GM19035 (cell line): Measurements from ENCODE around the gene IFI27L2.

Experiments
- ATAC-seq: cut with Tn5 transposase; IDR thresholded peaks from one replicate; pipeline ENCODE4 v1.9.1; 2021; ENCODE audit not compliant: unreplicated experiment

The IFI27L2 gene

DNA sequence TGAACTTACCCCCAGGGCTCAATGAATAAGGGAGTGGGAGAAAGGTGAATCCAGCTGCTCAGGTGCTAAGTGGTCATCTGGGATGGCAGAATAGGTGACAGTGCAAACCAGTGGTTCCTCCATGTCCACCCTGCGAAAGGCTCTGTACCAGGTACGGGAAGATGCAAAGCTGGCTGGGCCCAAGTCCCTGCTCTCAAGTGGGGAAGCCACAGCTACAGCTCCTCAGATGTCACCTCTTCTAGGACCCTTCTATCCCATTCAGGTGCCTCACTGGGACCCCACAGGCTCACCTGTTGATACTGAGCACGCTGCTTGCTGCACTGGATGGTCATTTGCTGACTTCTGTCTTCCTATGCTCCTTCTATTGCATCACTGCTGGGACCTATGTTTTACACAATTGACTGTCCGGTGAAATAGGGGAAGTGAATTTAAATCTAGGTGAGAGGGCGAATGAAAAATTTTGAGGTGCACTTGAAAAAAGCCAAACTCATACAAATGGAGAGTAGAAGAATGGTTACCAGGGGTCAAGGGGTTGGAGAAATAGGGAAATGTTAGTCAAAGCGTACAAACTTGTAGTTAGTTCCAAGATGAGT, 24.4 kb upstream of the IFI27L2 start:
- ATAC-seq: no peak

DNA sequence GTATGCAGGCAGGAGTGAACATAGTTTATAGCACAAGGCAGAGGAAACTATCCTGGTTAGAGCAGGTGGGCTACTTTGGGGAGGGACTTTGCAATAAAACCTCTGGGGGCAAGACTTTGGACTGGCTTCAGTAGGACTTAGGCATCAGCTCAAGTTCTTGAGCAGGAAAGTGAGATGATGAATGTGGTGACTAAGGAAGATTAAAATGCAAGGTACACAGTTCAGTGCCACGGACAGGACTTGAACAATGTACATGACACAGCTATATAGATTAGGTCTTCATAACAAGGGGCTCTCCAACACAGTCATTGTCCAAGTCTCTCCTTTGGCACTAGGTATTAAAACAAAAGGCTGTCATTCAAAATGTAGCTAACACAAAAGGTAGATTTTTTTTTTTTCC, 23.3 kb upstream of the IFI27L2 start:
- no peak for ATAC-seq

DNA sequence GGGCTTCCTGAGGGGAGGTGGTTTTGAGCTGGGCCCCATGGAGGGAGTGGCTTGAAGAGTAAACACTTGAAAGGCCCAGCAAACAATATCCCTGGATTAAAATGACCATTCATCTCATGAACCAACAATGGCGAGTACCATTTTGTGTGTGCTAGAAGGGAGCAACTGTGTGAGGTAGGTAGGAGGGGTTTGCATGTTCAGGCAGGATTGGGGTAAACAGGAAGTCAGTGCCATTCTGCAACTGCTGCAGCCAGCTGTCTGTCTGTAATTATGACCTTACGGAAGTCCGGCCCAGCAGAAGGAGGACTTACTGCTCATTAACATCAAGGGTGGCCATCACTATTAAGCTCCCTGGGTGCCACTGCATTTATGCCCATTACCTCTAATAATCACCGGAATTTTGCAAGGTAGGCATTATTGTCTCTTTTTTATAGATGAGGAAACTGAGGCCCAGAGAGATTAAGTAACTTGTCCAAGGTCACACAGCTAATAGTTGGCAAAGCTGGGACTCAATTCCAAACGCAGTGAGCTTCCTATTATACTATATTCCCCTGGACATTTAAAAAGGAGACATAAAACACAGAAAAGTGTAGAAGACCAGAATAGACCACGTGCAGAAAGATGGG, 16.6 kb upstream of the IFI27L2 start:
- no peak for ATAC-seq

DNA sequence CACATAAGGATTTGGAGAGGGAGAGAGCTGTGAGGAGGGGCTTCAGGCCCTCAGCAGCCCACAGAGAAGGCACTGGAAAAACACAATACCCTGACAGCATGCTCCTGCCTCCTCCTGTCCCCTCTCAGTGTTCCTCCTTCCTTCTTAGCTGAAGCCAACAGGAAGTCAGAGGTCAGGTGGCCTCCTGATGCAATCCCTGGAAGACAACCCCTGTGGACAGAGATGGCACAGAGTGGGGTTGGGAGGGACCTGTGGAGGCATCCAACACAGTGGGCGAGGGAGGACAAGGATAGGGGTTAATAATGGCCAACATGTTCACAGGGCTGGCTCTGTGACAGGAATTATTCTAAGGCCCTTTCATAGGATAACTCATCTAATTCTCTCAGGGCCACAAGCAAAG, 15.4 kb upstream of the IFI27L2 start:
- ATAC-seq: no peak

DNA sequence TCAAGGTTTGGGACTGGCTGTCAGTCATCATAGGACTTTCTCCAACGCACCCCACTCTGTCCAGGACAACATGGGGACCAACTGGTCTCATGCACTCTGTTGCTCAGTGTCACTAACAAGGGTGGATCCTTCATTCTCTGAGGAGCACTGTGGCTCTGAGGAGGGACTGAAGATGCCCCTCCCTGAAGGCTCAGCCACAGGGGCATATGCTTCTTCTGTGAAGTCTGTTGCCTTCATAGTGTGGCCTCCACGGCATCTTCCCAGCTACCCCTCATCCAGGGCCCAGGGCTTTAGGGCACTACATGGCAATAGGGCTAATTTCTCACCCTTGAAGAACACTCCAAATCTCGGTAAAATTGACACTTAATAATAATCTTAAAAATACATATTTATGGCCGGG, 14.3 kb upstream of the IFI27L2 start:
- no peak for ATAC-seq

DNA sequence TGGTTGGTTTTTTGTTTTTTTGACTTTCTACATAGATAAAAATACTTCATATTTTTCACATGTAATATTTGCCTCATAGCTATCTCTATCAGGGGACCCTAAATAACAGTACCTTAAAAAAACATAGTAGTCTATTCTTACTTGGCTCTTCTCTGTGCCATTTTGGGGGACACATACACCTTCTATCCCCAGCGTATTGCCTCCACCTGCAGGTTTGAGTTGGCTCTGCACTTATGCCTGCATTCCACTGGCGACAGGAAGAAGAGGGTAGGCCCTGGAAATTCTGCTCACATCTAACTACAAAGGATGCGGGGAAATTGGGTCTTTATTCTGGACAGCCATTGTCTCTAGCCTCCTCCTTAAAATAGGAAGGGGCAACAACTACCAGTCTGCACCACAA, 13.8 kb upstream of the IFI27L2 start:
- no peak for ATAC-seq

DNA sequence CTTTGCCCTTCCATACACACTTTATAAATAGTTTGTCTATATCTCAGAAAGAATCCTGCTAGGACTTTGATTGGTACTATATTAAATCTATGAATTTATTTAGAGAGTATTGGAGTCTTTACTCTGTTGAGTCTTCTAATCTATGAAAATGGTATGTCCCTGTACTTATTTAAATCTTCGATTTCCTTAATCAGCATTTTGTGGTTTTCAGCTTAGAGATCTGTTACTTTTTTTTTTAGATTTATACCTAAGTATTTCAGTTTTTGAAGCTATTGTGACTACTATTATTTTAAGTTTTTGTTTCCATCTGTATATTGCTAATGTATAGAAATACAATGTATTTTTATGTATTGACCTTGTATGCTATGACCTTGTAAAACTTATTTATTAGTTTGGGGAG, 13.4 kb upstream of the IFI27L2 start:
- no peak for ATAC-seq

DNA sequence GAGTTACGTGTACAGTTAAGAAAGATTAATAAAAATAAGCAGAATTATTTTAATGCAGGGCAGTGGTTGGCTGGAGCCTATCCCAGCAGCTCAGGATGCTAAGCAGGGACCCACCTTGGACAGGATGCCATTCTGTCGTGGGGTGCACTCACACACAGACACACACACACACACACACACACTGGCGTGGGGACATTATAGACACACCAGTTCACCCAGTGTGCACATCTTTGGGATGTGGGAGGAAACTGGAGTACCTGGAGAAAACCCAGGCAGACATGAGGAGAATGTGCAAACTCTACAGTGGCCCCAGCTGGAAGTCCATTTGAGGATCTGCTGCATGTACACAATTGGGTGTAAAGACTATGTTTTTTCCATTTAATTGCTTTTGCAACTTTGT, 12.8 kb upstream of the IFI27L2 start:
- ATAC-seq: no peak

DNA sequence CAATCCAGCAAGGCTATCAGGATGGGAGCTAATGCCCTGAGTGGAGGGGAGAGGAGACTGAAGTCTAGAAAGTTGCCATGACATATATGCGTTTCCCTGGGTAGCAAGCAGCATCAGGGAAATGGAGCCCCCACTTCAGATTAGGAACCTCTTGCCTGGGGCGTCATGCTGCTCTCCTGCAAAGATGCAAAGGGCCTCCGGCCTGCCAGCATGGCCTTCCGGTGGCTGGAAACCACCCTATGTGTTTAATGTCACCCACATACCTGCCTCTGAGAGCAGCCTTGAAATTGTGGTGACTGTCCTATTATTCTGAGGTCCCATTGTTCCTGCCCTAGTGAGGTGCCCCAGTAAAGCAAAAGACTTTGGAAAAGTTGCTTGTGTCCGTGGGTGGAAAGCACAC, 10.0 kb upstream of the IFI27L2 start:
- no peak for ATAC-seq

DNA sequence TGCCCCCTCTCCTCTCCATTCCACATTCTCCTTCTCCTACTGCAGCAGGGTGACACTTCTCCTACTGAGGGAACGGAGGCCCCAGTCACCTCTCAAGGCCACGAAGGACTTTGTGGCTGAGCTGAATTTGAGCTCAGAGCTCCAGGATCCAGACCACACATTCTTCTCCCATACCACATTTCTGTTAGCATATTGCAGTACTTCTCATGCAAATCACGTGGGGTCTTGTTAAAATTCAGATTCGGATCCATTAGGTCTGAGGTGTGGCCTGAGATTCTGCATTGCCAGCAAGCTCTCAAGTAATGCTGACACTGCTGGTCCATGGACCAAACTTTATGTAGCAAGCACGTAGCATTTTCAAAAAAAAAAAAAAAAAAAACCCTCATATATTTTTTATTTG, 9.6 kb upstream of the IFI27L2 start:
- ATAC-seq: no peak

DNA sequence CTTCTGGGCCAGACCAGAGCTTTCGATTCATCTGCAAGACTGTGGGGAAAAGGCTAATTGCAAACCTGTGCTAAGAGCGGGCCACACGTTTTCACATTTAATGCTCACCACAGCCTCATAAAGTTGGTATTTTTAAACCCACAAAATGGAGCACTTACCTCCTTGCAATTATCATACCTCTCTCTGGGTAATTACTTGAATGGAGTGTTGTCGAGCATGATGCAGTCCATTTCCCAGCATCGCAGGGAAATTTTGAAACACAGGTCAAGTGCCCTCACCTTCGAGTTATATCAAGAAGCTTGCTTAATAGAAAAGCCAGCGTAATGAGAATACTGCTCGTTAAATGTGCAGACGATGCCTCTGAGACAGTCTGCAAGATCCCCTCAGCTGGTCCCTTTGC, 8.8 kb upstream of the IFI27L2 start:
- no peak for ATAC-seq

DNA sequence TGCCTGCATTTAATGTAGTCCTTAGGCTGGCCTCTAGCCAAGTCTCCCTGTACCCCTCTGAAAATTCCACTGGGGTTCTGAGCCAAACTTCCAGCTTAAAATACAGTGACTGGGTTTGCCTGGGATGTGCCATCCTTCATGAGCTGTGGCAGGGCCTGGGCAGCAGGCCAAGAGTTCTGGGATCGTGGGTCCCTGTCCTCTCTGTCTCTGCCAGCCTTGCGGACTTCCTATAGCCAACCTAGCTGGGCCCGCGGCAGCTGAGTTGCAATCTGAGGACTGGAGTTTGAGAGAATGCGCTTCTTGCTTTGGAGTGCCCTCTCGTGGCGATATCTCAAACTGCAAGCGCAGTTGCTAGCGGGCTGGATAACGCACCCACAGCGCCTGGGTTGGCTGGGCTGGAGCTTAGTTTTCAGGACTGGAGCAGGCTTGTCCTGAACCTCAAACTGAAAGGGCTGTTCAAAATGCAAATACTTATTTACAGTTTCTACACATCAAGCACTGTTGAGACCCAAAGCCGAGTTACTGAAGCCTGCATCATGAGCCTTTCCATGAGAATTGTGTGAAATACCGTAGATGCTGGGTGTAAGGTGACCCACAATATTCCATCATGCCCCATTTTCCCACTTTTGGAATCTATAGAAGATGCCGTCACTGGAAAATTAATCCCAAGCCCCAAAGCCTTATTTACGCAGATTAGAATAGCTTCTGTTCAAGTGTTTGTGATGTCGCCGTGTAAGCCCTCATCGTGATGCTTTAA, 7.3 kb upstream of the IFI27L2 start:
- ATAC-seq: peak; percentile 81

DNA sequence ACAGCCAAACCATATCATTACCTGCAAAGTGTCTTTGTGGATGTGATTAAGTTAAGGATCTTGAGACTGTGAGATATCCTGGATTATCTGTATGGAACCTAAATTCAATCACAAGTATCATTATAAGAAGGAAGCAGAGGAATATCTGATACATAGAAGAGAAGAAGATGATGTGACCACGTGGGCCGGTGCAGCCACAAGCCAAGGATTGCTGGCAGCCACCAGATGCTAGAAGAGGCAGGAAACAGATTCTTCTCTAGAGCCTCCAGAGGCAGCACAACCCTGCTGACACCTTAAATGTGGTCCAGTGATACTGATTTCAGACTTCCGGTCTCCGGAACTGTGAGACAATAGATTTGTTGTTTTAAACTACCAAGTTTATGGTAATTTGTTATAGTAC, 6.1 kb upstream of the IFI27L2 start:
- ATAC-seq: no peak

DNA sequence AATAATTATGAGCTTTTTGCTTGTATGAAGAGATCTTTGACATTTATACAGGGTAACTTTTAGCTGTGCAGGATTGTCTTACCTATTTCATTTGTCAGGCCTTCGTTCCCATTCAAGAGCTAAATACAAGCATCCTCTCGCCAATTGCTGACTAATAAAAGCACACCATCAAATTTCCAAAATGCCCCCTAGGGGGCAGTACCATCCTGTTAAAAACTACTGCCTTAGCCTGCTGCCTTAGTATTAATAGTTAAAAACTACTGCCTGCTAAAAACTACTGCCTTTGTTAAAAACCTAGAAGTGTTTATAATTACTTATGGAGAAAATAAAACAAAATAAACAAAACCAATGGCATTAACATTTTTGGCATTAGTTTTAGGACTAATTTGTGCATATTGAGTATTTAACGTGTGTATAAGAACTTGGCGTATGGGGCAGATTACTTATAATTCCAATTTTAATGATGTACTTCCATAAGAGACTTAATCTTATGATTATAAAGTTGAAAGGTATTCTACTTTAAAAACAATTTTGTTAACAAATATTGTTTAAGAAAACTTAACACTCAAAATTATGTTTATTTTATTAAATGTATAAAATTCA, 3.0 kb upstream of the IFI27L2 start:
- ATAC-seq: no peak

DNA sequence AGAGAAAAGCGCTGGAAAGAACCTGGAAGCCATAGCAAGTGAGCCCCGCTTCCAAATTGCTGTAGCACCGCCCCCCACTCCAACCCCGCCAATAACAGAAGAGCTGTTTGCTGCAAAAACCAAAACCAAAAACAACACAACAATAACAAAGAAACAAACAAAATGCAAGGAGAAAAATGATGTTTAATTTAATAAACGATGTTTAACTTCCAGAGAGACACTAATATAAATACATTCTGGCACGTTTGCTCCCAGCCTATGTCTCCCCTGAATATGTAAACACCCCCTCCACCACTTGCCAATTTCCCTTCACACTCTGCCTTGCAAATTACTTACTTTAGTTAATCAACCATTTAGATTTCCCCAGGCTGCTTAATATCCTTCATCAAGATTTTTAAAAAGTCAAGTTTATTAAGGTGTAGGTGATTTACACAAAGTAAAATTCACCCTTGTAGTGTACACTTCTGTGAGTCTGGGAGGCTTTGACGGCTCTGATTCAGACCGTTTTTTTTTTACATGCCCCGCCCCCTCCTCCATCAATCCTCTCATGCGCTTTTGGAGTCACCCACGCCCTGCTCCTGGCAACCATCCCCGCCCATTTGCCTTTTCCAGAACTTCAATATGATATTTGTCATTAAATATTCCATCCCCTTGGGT, 482 bp upstream of the IFI27L2 start:
- no peak for ATAC-seq

DNA sequence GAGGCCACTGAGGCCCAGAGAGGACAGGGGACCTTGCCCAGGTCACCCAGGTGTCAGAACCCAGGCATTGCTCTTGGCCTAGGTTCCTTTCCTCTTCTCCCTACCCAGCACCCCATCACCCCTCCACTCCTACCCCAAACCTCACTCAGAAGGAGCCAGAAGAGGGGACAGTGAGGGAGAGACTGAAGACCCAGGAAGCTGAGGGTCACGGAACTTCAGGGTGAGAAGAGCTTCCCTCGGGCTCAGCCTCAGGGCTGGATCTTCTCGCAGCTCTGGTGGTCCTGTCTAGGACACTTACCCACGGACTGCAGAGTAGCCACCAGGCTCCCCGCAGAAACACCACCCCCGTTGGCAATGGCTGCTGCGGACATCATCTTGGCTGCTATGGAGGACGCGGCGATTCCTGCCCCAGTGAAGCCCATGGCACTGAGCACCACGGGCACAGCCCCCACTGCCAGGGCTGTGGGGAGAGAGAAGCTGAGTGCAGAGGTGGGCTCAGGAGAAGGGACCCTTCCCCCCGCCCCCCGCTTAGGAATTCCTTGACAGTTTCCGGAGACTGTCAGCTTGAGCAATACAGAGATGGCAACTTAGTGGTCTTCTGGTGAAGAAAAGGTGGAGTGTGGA, 1.1 kb downstream of the IFI27L2 start:
- no peak for ATAC-seq

DNA sequence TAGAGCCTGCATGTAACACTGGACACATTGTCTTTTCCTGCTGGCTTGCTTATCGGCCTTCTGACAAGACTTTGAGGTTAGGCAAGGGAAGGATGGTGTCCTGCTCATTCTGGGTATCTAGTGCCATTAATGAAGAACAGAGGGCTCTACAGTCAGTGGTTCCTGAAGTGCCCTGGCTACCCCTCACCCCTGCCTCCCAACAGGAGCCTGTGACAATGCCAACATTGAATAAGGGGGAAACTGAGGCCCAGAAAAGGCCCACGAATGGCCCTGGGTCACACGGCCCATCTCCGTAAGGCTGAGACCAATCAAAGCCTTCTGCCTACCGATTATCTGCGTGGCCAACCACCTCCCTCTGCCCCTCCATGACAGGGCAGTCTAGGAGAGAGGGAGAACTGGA, 2.1 kb downstream of the IFI27L2 start:
- ATAC-seq: no peak

DNA sequence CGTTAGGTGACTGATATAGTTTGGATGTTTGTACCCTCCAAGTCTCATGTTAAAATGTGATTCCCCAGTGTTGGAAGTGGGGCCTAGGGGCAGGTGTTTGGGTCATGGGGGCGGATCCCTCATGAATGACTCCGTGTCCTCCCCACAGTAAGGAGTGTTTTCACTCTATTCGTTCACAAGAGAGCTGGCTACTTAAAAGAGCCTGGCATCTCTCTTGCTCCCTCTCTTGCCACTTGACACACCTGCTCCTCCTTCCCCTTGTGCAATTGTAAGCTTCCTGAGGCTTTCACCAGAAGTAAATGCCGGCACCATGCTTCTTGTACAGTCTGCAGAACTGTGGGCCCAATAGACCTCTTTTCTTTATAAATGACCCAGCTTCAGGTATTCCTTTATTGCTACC, 2.6 kb downstream of the IFI27L2 start:
- no peak for ATAC-seq

DNA sequence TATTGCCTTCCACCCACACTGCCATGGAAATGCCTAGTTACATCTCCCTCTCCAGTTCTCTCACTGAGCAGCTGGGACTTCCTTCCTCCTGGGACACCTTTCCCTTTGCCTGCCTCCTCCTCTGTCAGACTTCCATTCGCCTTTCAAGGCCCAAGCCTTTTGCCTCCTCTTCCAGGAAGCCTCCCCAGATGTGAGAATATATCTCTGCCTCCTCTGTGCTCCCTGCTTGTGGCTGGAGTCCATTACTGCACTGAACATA, 3.1 kb downstream of the IFI27L2 start:
- no peak for ATAC-seq

DNA sequence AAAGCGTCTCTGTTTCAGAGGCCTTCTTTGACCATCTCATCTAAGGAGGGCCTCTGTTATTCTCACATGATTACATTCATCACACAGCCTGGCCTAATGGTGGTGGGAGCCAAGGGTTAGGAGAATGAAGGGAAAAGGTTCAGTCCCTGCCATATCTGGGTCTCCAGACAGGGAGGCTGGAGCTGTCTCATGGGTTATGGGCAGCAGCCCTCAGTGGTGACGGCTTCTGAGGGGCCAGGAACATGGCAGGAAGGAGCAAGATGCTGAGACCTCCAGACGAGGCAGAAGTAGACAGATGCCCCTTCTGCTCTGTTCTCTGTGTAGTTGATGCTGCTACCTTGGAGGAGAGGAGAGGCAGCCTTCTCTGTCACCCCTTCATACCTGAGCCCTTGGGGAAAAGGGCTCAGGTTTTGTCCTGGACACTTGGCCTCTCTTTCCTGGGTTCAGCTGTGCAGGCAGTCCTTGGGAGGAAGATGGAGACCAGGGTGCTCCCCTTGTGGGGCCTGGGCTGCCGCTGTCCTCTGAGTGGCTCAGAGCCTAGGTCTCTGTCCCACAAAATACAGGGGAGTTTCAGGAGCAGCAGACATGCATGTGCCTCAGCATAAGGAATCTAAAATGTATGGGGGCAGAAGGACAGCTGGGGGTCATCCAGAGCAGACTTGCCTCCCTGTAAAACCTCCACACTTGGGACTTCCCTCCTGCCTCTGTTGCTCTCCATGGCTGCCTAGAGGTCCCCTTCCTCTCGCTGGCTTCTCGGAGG, 3.6 kb downstream of the IFI27L2 start:
- no peak for ATAC-seq
